ENCODE results near the gene STK24.

DNA sequence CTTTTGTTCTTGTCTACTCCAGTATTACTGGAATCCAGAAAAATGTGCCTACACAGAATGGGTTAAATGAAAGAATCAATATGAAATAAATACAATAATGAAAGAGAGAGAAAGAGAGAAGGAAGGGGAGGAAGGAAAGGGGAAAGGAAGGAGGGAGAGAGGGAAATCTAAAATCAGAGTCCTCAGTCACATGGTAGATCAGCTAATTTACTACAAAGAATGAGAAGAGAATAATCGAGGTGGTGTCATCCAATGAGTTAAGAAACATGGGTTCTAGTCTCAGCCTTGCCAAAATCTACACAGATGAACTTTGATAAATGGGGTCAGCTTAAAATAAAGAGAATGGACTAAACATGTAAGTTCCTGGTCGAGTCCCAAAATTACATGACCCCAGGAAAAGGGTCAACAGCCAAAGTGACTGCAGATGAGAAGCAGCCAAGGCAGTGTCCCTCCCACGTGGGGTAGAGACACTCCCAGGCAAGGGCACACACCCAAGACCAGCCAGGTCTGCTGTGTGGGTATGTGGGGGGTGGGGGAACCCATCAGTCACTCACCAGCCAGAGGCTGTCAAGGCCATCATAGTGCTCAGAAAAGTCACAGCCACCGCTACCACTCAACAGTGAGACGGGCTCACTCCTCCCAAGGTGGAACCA is 103.6 kb downstream of the STK24 start:
- TF ChIP-seq, protein P1, sequence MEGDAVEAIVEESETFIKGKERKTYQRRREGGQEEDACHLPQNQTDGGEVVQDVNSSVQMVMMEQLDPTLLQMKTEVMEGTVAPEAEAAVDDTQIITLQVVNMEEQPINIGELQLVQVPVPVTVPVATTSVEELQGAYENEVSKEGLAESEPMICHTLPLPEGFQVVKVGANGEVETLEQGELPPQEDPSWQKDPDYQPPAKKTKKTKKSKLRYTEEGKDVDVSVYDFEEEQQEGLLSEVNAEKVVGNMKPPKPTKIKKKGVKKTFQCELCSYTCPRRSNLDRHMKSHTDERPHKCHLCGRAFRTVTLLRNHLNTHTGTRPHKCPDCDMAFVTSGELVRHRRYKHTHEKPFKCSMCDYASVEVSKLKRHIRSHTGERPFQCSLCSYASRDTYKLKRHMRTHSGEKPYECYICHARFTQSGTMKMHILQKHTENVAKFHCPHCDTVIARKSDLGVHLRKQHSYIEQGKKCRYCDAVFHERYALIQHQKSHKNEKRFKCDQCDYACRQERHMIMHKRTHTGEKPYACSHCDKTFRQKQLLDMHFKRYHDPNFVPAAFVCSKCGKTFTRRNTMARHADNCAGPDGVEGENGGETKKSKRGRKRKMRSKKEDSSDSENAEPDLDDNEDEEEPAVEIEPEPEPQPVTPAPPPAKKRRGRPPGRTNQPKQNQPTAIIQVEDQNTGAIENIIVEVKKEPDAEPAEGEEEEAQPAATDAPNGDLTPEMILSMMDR (IDR thresholded peaks at IDR 0.05 in 4 of 5, conservative IDR thresholded peaks at IDR 0.05 in 1 of 5), result no peak
- TF ChIP-seq POLR2A (IDR thresholded peaks at IDR 0.05), result no peak

Measured in gastrocnemius medialis (tissue), 4 donors.